ENCODE data around the gene PMPCA. TPM values are rescaled to one million over a fixed set of nuclear protein-coding genes. Genes with fewer than 3 reads are reported as not detected.

PMPCA gene
- total RNA-seq, 1 donor from 2014 or later: 61.3 TPM

- H3K9me3 Mint-ChIP-seq (ENCODE audit: unreplicated experiment): no peaks in the 10 kb centered on the region
These were observed 22.7 kb downstream of the PMPCA start for GRCh38 chr9:136433043-136433715.

GRCh38 chr9:136433849-136434579, 23.6 kb downstream of the PMPCA start:
- H3K36me3 Mint-ChIP-seq (ENCODE audit: low read depth, unreplicated experiment): peaks cover 10% of the 10 kb centered on the region
- peaks cover 13% of the 10 kb centered on the region for H3K4me1 Mint-ChIP-seq (ENCODE audit: unreplicated experiment)
- no peak overlapping the region for H3K27ac Mint-ChIP-seq (ENCODE audit: unreplicated experiment)
- no peak overlapping the region for H3K4me3 Mint-ChIP-seq (ENCODE audit: unreplicated experiment)
- TF ChIP-seq CTCF (IDR thresholded peaks at IDR 0.05; ENCODE audit: unreplicated experiment): no peak
- DNase-seq (ENCODE audit: low spot score): no peak
- peaks cover 8% of the 10 kb centered on the region for H3K27me3 Mint-ChIP-seq (ENCODE audit: unreplicated experiment)
- H3K9me3 Mint-ChIP-seq (ENCODE audit: unreplicated experiment): no peaks in the 10 kb centered on the region

More at GRCh38 chr9:136433043-136433715, 22.7 kb downstream of the PMPCA start:
- no peak overlapping the region for H3K27ac Mint-ChIP-seq (ENCODE audit: unreplicated experiment)
- H3K4me1 Mint-ChIP-seq (ENCODE audit: unreplicated experiment): peaks cover 13% of the 10 kb centered on the region
- H3K27me3 Mint-ChIP-seq (ENCODE audit: unreplicated experiment): peaks cover 8% of the 10 kb centered on the region
- TF ChIP-seq CTCF (IDR thresholded peaks at IDR 0.05; ENCODE audit: unreplicated experiment): no peak
- no peak overlapping the region for H3K4me3 Mint-ChIP-seq (ENCODE audit: unreplicated experiment)
- DNase-seq (ENCODE audit: low spot score): no peak
- peaks cover 13% of the 10 kb centered on the region for H3K36me3 Mint-ChIP-seq (ENCODE audit: low read depth, unreplicated experiment)

GRCh38 chr9:136434580-136435169, 24.2 kb downstream of the PMPCA start:
- Mint-ChIP-seq H3K9me3 (ENCODE audit: unreplicated experiment) (no peaks in the 10 kb centered on the region), H3K27ac (ENCODE audit: unreplicated experiment) (no peak overlapping the region), H3K4me1 (ENCODE audit: unreplicated experiment) (peaks cover 13% of the 10 kb centered on the region), H3K27me3 (ENCODE audit: unreplicated experiment) (peaks cover 8% of the 10 kb centered on the region), H3K4me3 (ENCODE audit: unreplicated experiment) (no peak overlapping the region), H3K36me3 (ENCODE audit: low read depth, unreplicated experiment) (peaks cover 10% of the 10 kb centered on the region)
- no peak for DNase-seq (ENCODE audit: low spot score)
- no peak for TF ChIP-seq CTCF (IDR thresholded peaks at IDR 0.05; ENCODE audit: unreplicated experiment)

- Mint-ChIP-seq H3K4me1 (ENCODE audit: unreplicated experiment) (peaks cover 16% of the 10 kb centered on the region), H3K36me3 (ENCODE audit: low read depth, unreplicated experiment) (peaks cover 10% of the 10 kb centered on the region), H3K4me3 (ENCODE audit: unreplicated experiment) (no peak overlapping the region), H3K27ac (ENCODE audit: unreplicated experiment) (no peak overlapping the region), H3K27me3 (ENCODE audit: unreplicated experiment) (peaks cover 9% of the 10 kb centered on the region), H3K9me3 (ENCODE audit: unreplicated experiment) (no peaks in the 10 kb centered on the region)
- no peak for DNase-seq (ENCODE audit: low spot score)
- TF ChIP-seq CTCF (IDR thresholded peaks at IDR 0.05; ENCODE audit: unreplicated experiment): no peak
These were observed 25.7 kb downstream of the PMPCA start for GRCh38 chr9:136436055-136436634.

All from endothelial cell (in vitro differentiated cells).